Measurements from ENCODE around the gene RHBDL1.

RHBDL1 gene

GRCh38 chr16:658679-659571 is 16.5 kb upstream of the RHBDL1 start:
- no peak for DNase-seq (ENCODE audit: low read depth)
- H3K4me3 ChIP-seq (ENCODE audit: low read depth, low read length), result no peak overlapping the region
- TF ChIP-seq, protein P1, sequence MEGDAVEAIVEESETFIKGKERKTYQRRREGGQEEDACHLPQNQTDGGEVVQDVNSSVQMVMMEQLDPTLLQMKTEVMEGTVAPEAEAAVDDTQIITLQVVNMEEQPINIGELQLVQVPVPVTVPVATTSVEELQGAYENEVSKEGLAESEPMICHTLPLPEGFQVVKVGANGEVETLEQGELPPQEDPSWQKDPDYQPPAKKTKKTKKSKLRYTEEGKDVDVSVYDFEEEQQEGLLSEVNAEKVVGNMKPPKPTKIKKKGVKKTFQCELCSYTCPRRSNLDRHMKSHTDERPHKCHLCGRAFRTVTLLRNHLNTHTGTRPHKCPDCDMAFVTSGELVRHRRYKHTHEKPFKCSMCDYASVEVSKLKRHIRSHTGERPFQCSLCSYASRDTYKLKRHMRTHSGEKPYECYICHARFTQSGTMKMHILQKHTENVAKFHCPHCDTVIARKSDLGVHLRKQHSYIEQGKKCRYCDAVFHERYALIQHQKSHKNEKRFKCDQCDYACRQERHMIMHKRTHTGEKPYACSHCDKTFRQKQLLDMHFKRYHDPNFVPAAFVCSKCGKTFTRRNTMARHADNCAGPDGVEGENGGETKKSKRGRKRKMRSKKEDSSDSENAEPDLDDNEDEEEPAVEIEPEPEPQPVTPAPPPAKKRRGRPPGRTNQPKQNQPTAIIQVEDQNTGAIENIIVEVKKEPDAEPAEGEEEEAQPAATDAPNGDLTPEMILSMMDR (IDR thresholded peaks at IDR 0.05; ENCODE audit: low read depth, low read length, missing control alignments), result no peak

- TF ChIP-seq, protein P1 (IDR thresholded peaks at IDR 0.05; ENCODE audit: low read depth, low read length, missing control alignments), result no peak
- H3K4me3 ChIP-seq (ENCODE audit: low read depth, low read length), result no peak overlapping the region
- DNase-seq (ENCODE audit: low read depth), result no peak
Observed at GRCh38 chr16:659618-660017, 15.9 kb upstream of the RHBDL1 start.

GRCh38 chr16:660132-660458 is 15.4 kb upstream of the RHBDL1 start:
- no peak overlapping the region for H3K4me3 ChIP-seq (ENCODE audit: low read depth, low read length)
- no peak for DNase-seq (ENCODE audit: low read depth)
- TF ChIP-seq, protein P1 (IDR thresholded peaks at IDR 0.05; ENCODE audit: low read depth, low read length, missing control alignments), result no peak

DNA sequence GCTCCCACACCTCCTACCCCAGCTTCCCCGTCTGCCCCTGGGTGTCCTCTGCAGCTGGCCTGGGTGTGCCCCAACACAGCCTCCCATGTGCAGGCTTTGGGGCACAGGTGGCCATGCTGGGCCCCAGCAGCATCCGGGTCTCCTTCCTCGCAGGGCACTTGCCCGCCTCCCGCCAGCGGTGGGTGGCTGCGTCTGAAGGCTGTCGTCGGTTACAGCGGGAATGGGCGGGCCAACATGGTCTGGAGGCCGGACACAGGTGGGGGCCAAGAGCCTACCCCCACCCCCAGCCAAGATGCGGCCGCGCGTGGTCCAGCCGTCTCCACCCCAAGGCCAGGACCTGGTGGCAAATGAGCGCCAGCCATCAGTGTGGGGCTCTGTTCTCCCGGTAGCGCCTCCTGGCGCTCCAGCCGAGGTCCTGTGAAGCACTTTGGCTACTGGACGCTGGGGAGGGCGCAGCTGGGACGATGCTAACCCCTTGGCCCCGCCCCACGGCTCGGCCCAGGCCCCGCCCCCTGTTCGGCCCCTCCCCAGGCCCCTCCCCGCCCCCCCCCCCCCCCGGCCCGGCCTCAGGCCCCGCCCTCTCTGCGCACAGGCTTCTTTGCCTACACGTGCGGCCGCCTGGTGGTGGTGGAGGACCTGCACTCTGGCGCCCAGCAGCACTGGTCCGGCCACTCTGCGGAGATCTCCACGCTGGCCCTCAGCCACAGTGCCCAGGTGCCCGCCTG is 14.8 kb upstream of the RHBDL1 start:
- DNase-seq (ENCODE audit: low read depth), result no peak
- no peak overlapping the region for H3K4me3 ChIP-seq (ENCODE audit: low read depth, low read length)
- TF ChIP-seq, protein P1 (IDR thresholded peaks at IDR 0.05; ENCODE audit: low read depth, low read length, missing control alignments), result peak; percentile 51

GRCh38 chr16:661184-661821 is 14.2 kb upstream of the RHBDL1 start:
- TF ChIP-seq, protein P1 (IDR thresholded peaks at IDR 0.05; ENCODE audit: low read depth, low read length, missing control alignments), result no peak
- no peak overlapping the region for H3K4me3 ChIP-seq (ENCODE audit: low read depth, low read length)
- no peak for DNase-seq (ENCODE audit: low read depth)

- TF ChIP-seq, protein P1 (IDR thresholded peaks at IDR 0.05; ENCODE audit: low read depth, low read length, missing control alignments), result no peak
- H3K4me3 ChIP-seq (ENCODE audit: low read depth, low read length), result no peak overlapping the region
- DNase-seq (ENCODE audit: low read depth), result no peak
Observed at GRCh38 chr16:662095-662494, 13.4 kb upstream of the RHBDL1 start.

Measured in GM12864 (cell line).